Hepatocyte (in vitro differentiated cells): Measurements from ENCODE around the gene FAM114A2. TPM values are rescaled to one million over a fixed set of nuclear protein-coding genes. Genes with fewer than 3 reads are reported as not detected.

Experiments
- DNase-seq: peaks from one replicate; pipeline ENCODE4 v3.0.0-alpha.2; 2016; ENCODE audit warnings: low spot score
- H2AFZ ChIP-seq: fragments of 200-600 bp; sonication (generic); 2 replicates; pipeline ENCODE4 v1.6.0; 2016; ENCODE audit warnings: antibody characterized with exemption, mild to moderate bottlenecking
- H3K27ac ChIP-seq: fragments of 200-600 bp; sonication (generic); 2 replicates; pipeline ENCODE4 v1.5.1; 2016; ENCODE audit warnings: mild to moderate bottlenecking
- H3K27me3 ChIP-seq: fragments of 200-600 bp; sonication (generic); 2 replicates; pipeline ENCODE4 v1.6.1; 2016
- H3K36me3 ChIP-seq: fragments of 200-600 bp; sonication (generic); replicated peaks from 2 replicates; pipeline ENCODE4 v1.5.1; 2016; ENCODE audit warnings: low read depth; ENCODE audit not compliant: insufficient read depth
- H3K4me1 ChIP-seq: fragments of 200-600 bp; sonication (generic); 2 replicates; pipeline ENCODE4 v1.5.1; 2016; ENCODE audit warnings: mild to moderate bottlenecking, moderate library complexity; ENCODE audit not compliant: insufficient read depth
- H3K4me2 ChIP-seq: fragments of 200-600 bp; sonication (generic); 2 replicates; pipeline ENCODE4 v1.6.0; 2016
- H3K4me3 ChIP-seq: fragments of 200-600 bp; sonication (generic); 2 replicates; pipeline ENCODE4 v1.5.1; 2016; ENCODE audit warnings: mild to moderate bottlenecking
- H3K79me2 ChIP-seq: fragments of 200-600 bp; sonication (generic); 2 replicates; pipeline ENCODE4 v1.6.0; 2017; ENCODE audit warnings: mild to moderate bottlenecking
- H3K9me2 ChIP-seq: fragments of 200-600 bp; sonication (generic); replicated peaks from 2 replicates; pipeline ENCODE4 v1.6.0; 2017; ENCODE audit warnings: mild to moderate bottlenecking; ENCODE audit not compliant: insufficient read depth
- H3K9me3 ChIP-seq: fragments of 200-600 bp; sonication (generic); 2 replicates; pipeline ENCODE4 v1.5.1; 2016; ENCODE audit warnings: low read depth, mild to moderate bottlenecking
- H4K20me1 ChIP-seq: fragments of 200-600 bp; sonication (generic); 2 replicates; pipeline ENCODE4 v1.6.0; 2016; ENCODE audit warnings: mild to moderate bottlenecking; ENCODE audit not compliant: insufficient read depth, poor library complexity, severe bottlenecking
- EZH2 ChIP-seq: fragments of 200-600 bp; sonication (generic); IDR thresholded peaks from 2 replicates; pipeline ENCODE4 v1.6.1; 2016; ENCODE audit warnings: antibody characterized with exemption, mild to moderate bottlenecking, borderline replicate concordance
- EZH2phosphoT487 ChIP-seq: fragments of 200-600 bp; sonication (generic); IDR thresholded peaks from one replicate; pipeline ENCODE4 v1.6.1; 2018; ENCODE audit warnings: antibody characterized with exemption, mild to moderate bottlenecking, low read depth, moderate library complexity; ENCODE audit not compliant: unreplicated experiment, severe bottlenecking
- WGBS: methylation state at CpG from one replicate; pipeline ENCODE4 v1.1.6; 2016; ENCODE audit warnings: low lambda C conversion rate; ENCODE audit errors: missing lambda C conversion rate; 5-methylcytosine and 5-hydroxymethylcytosine counted together
- polyA plus RNA-seq: library from polyadenylated mRNA; unstranded; fragments of >200 nt; fragmentation: Nextera tagmentation; extraction: Ambion mirVana; gene quantifications from 2 replicates; pipeline ENCODE4 v1.2.1, GENCODE V29; 2016
- total RNA-seq: library from RNA; depleted of rRNA; stranded (reverse); fragments of >200 nt; gene quantifications from 2 replicates; pipeline ENCODE4 v1.2.3, GENCODE V29; 2014
- TF ChIP-seq, protein P1 (sequence below): fragments of 200-600 bp; sonication (generic); IDR thresholded peaks from 2 replicates; pipeline ENCODE4 v1.5.1; 2016; ENCODE audit warnings: antibody characterized with exemption, mild to moderate bottlenecking; ENCODE audit not compliant: poor library complexity

FAM114A2 gene
- total and polyA plus RNA-seq, 2 experiments from 2014 or later, result 12.0 to 22.8 TPM

DNA sequence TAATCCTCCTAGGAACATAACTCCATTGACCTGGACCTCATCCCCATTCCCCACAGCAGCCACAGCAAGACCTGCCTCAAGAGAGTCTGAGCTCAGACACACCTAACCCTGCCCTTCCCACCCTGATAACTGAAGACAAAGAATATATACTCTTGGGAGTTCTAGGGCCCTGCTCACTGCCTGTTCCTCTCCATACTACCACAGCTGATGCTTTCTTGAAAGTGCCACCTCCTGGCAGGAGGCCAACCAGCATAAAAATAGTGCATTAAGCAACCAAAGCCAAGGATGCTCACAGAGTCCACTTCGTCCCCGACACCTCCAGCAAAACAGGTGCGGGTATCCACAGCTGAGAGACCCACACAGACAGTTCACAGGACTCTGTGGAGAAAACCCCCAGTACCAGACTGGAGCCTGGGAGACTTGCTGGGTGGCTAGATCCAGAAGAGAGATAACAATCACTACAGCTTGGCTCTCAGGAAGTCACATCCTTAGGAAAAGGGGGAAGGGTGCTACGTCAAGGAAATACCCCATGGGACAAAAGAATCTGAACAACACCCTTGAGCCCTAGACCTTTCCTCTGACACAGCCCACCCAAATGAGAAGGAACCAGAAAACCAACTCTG, 23.5 kb downstream of the FAM114A2 start:
- Histone ChIP-seq H3K9me2 (no peaks in the 10 kb centered on the region), H3K79me2 (no peaks in the 10 kb centered on the region), H3K4me3 (no peak overlapping the region), H3K4me1 (no peaks in the 10 kb centered on the region), H4K20me1 (no peaks in the 10 kb centered on the region), H3K27me3 (no peaks in the 10 kb centered on the region), H2AFZ (no peak overlapping the region), H3K27ac (no peak overlapping the region), H3K36me3 (no peaks in the 10 kb centered on the region), H3K9me3 (no peaks in the 10 kb centered on the region), H3K4me2 (no peak overlapping the region)
- DNase-seq, result no peak
- 95% methylated on average over 4 of the region's 4 CpGs for WGBS
- no peak for TF ChIP-seq EZH2
- TF ChIP-seq EZH2phosphoT487, result no peak
- TF ChIP-seq, protein P1, sequence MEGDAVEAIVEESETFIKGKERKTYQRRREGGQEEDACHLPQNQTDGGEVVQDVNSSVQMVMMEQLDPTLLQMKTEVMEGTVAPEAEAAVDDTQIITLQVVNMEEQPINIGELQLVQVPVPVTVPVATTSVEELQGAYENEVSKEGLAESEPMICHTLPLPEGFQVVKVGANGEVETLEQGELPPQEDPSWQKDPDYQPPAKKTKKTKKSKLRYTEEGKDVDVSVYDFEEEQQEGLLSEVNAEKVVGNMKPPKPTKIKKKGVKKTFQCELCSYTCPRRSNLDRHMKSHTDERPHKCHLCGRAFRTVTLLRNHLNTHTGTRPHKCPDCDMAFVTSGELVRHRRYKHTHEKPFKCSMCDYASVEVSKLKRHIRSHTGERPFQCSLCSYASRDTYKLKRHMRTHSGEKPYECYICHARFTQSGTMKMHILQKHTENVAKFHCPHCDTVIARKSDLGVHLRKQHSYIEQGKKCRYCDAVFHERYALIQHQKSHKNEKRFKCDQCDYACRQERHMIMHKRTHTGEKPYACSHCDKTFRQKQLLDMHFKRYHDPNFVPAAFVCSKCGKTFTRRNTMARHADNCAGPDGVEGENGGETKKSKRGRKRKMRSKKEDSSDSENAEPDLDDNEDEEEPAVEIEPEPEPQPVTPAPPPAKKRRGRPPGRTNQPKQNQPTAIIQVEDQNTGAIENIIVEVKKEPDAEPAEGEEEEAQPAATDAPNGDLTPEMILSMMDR, result no peak

DNA sequence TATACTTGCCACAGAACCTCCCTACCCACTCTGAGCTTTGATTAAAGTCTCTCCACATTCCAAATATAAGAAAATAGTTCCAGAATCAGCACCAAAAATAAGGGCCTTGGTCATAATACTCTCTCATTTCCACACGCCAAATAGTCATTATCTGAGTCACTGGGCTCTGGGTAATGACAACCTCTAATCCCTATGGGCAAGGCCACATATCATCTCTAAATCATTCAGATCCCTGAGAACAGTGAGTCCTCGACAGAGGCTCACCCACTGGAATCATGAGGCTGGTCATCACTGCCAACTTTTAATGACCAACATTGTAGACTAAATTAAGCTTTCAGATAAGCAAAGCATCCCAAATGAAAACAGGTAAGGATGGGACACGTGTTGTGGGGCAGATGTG, 28.1 kb downstream of the FAM114A2 start:
- Histone ChIP-seq H3K9me2 (no peaks in the 10 kb centered on the region), H3K4me2 (no peak overlapping the region), H3K36me3 (no peaks in the 10 kb centered on the region), H3K27ac (no peak overlapping the region), H3K27me3 (no peaks in the 10 kb centered on the region), H3K9me3 (no peaks in the 10 kb centered on the region), H3K4me3 (no peak overlapping the region), H2AFZ (no peak overlapping the region), H3K79me2 (no peaks in the 10 kb centered on the region), H3K4me1 (peaks cover 5% of the 10 kb centered on the region), H4K20me1 (no peaks in the 10 kb centered on the region)
- no peak for TF ChIP-seq EZH2phosphoT487
- no peak for TF ChIP-seq EZH2
- TF ChIP-seq, protein P1, result no peak
- DNase-seq, result no peak
- 86% methylated on average over 3 of the region's 3 CpGs for WGBS

DNA sequence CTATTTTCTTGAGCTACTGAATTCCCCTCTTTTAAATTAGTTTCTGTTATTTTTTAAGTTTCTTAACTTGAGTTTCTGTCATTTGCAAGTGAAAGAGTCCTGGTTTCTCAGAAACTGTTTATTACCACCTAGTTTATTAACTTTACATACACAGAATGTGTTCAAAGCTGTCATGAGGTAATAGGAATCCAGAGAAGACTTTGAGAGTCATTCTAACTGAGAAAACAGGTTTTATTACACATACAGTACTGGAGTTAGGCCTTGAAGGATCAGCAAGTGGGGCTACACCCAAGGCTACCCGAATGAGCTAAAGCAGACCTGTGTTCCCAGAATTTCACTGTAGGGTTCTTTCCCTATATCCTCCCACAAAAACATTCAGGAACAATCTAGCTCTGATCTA, 33.1 kb downstream of the FAM114A2 start:
- Histone ChIP-seq H3K4me1 (peaks cover 5% of the 10 kb centered on the region), H3K36me3 (no peaks in the 10 kb centered on the region), H3K27ac (peak overlapping the region; percentile 78), H3K4me3 (no peak overlapping the region), H3K9me3 (no peaks in the 10 kb centered on the region), H3K79me2 (no peaks in the 10 kb centered on the region), H3K9me2 (no peaks in the 10 kb centered on the region), H4K20me1 (no peaks in the 10 kb centered on the region), H3K27me3 (no peaks in the 10 kb centered on the region), H3K4me2 (no peak overlapping the region), H2AFZ (no peak overlapping the region)
- WGBS, result 82% methylated on average over 1 of the region's 1 CpG
- peak; percentile 6 for DNase-seq
- TF ChIP-seq EZH2, result no peak
- TF ChIP-seq EZH2phosphoT487, result no peak
- TF ChIP-seq, protein P1, result no peak

DNA sequence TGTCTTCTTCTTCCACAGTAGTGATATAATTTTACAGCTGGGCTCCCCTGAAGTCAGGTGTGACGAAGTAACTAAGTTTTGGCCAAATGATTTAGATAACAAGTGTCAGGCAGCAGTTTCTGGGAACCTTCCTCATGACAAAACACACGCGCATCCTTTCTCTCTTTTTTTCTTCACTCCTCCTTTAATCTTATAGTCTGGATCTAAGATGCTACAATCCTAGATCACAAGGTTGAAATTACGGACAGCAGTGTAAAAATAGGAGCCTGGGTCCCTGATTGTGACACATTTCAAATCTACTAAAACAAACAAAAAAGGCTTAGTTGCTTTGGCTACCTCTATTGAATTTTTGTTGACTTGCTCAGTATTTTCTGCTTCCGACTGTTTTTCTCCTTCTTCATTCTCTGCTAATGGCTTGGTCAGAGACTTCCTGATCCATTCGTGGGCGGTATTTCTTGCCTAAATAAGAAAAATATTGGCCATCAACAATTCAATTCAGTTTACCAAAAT, 36.1 kb downstream of the FAM114A2 start:
- Histone ChIP-seq H2AFZ (no peak overlapping the region), H3K27ac (no peak overlapping the region), H3K9me3 (no peaks in the 10 kb centered on the region), H4K20me1 (no peaks in the 10 kb centered on the region), H3K9me2 (no peaks in the 10 kb centered on the region), H3K4me3 (no peak overlapping the region), H3K27me3 (no peaks in the 10 kb centered on the region), H3K36me3 (no peaks in the 10 kb centered on the region), H3K4me1 (peaks cover 5% of the 10 kb centered on the region), H3K79me2 (no peaks in the 10 kb centered on the region), H3K4me2 (no peak overlapping the region)
- TF ChIP-seq EZH2 (no peak), EZH2phosphoT487 (no peak)
- TF ChIP-seq, protein P1, result no peak
- WGBS, result 89% methylated on average over 7 of the region's 7 CpGs
- DNase-seq, result no peak
